CD14-positive monocyte (primary cell): ENCODE data around the gene WWOX. TPM values are rescaled to one million over a fixed set of nuclear protein-coding genes. Genes with fewer than 3 reads are reported as not detected.

Source experiments
- DNase-seq, 3 donors: peaks; one replicate each; pipeline ENCODE4 v3.0.0-alpha.2; 2011 to 2022
- H2AFZ ChIP-seq: 2 replicates; pipeline ENCODE4 v1.6.0; 2012; ENCODE audit warnings: mild to moderate bottlenecking, low read depth, low read length, inconsistent platforms; ENCODE audit not compliant: insufficient read depth, poor library complexity, severe bottlenecking
- H3K27ac ChIP-seq, 2 donors: 1 replicate in 1 of 2; 2 replicates in 1 of 2; pipeline ENCODE4 v1.5.1; 2012 to 2013; ENCODE audit warnings: low read length in 2 of 2, control low read depth in 1 of 2, inconsistent platforms in 1 of 2, low read depth in 1 of 2, mild to moderate bottlenecking in 1 of 2
- H3K27me3 ChIP-seq, 2 donors: one replicate each; pipeline versions ENCODE4 v1.6.0 to v1.6.1; 2011 to 2013; ENCODE audit warnings: low read length in 2 of 2; ENCODE audit not compliant: control insufficient read depth in 2 of 2, insufficient read depth in 2 of 2
- H3K36me3 ChIP-seq, 2 donors: replicated peaks in 1 of 2; 1 replicate in 1 of 2; 2 replicates in 1 of 2; pipeline versions ENCODE4 v1.5.1 to v1.6.1; 2012 to 2013; ENCODE audit warnings: low read length in 2 of 2, control low read depth in 1 of 2, inconsistent platforms in 1 of 2, mild to moderate bottlenecking in 1 of 2; ENCODE audit not compliant: insufficient read depth in 2 of 2, control insufficient read depth in 1 of 2
- H3K4me1 ChIP-seq, 2 donors: 1 replicate in 1 of 2; 2 replicates in 1 of 2; pipeline versions ENCODE4 v1.5.1 to v1.6.1; 2012 to 2013; ENCODE audit warnings: low read length in 2 of 2, control low read depth in 1 of 2, inconsistent platforms in 1 of 2, mild to moderate bottlenecking in 1 of 2, moderate library complexity in 1 of 2; ENCODE audit not compliant: insufficient read depth in 2 of 2, control insufficient read depth in 1 of 2
- H3K4me2 ChIP-seq: replicated peaks from 2 replicates; pipeline ENCODE3; 2012; ENCODE audit warnings: low read length, moderate library complexity, mild to moderate bottlenecking; ENCODE audit not compliant: poor library complexity, severe bottlenecking; ENCODE audit errors: extremely low read depth
- H3K4me3 ChIP-seq, 3 experiments: fragments of 200-600 bp in 1 of 3; sonication (generic) in 1 of 3; replicated peaks in 1 of 3; 1 replicate in 2 of 3; 2 replicates in 1 of 3; pipeline ENCODE4 v1.5.1; 2011 to 2013; ENCODE audit warnings: low read length in 3 of 3, mild to moderate bottlenecking in 3 of 3, control low read depth in 2 of 3, low read depth in 2 of 3, inconsistent platforms in 1 of 3, moderate library complexity in 1 of 3
- H3K79me2 ChIP-seq: 2 replicates; pipeline ENCODE4 v1.6.0; 2012; ENCODE audit warnings: mild to moderate bottlenecking, control low read depth, inconsistent platforms, low read length, moderate library complexity; ENCODE audit not compliant: insufficient read depth
- H3K9ac ChIP-seq: 2 replicates; pipeline ENCODE4 v1.6.0; 2017; ENCODE audit warnings: low read length, mild to moderate bottlenecking; ENCODE audit not compliant: insufficient read depth, poor library complexity, severe bottlenecking
- H3K9me3 ChIP-seq, 2 donors: replicated peaks in 1 of 2; 1 replicate in 1 of 2; 2 replicates in 1 of 2; pipeline versions ENCODE4 v1.5.1 to v1.6.1; 2012 to 2013; ENCODE audit warnings: low read length in 2 of 2, control low read depth in 1 of 2; ENCODE audit not compliant: control insufficient read depth in 1 of 2, insufficient read depth in 1 of 2
- H4K20me1 ChIP-seq: 2 replicates; pipeline ENCODE4 v1.6.0; 2012; ENCODE audit warnings: mild to moderate bottlenecking, low read length, control low read depth, moderate library complexity; ENCODE audit not compliant: insufficient read depth
- H3K27ac Mint-ChIP-seq, 7 donors: one replicate each; pipeline ENCODE4 v1.8.0; 2020; ENCODE audit warnings: mild to moderate bottlenecking in 7 of 7, mixed read lengths in 7 of 7, moderate library complexity in 6 of 7, inconsistent platforms in 2 of 7
- H3K27me3 Mint-ChIP-seq, 3 donors: one replicate each; pipeline ENCODE4 v1.8.0; 2021 to 2022; ENCODE audit warnings: low read depth in 3 of 3, mild to moderate bottlenecking in 3 of 3, mixed read lengths in 3 of 3, moderate library complexity in 3 of 3, inconsistent platforms in 1 of 3
- H3K36me3 Mint-ChIP-seq, 2 donors: one replicate each; pipeline ENCODE4 v1.8.0; 2020; ENCODE audit warnings: mixed read lengths in 2 of 2, inconsistent platforms in 1 of 2, mild to moderate bottlenecking in 1 of 2
- H3K4me1 Mint-ChIP-seq: one replicate; pipeline ENCODE4 v1.8.0; 2020; ENCODE audit warnings: mild to moderate bottlenecking, mixed read lengths
- H3K4me3 Mint-ChIP-seq, 2 donors: one replicate each; pipeline ENCODE4 v1.8.0; 2020; ENCODE audit warnings: mild to moderate bottlenecking in 2 of 2, mixed read lengths in 2 of 2, moderate library complexity in 1 of 2
- H3K9me3 Mint-ChIP-seq, 7 donors: one replicate each; pipeline ENCODE4 v1.8.0; 2020 to 2022; ENCODE audit warnings: mixed read lengths in 7 of 7, mild to moderate bottlenecking in 6 of 7, moderate library complexity in 6 of 7, inconsistent platforms in 2 of 7
- CTCF ChIP-seq: fragments of 200-600 bp; IDR thresholded peaks from one replicate; pipeline ENCODE4 v1.8.0; 2022; ENCODE audit warnings: antibody characterized with exemption, mild to moderate bottlenecking
- WGBS: methylation state at CpG from one replicate; pipeline ENCODE4 v1.1.5; 2013; ENCODE audit warnings: missing lambda C conversion rate; ENCODE audit not compliant: insufficient coverage; 5-methylcytosine and 5-hydroxymethylcytosine counted together
- intact Hi-C, 2 donors: fragments of 100-400 bp; cut with micrococcal nuclease; formaldehyde crosslinking; loops; one replicate each; pipeline versions ENCODE4 v1.15.0 to v1.15.1; 2023
- polyA plus RNA-seq, 3 donors: library from polyadenylated mRNA; depleted of rRNA in 1 of 3; unstranded in 2 of 3; stranded (reverse) in 1 of 3; fragments of 300-500 nt in 2 of 3; fragments of >200 nt in 1 of 3; fragmentation: Illumina TruSeq in 2 of 3; gene quantifications; 1 replicate in 2 of 3; 2 replicates in 1 of 3; pipeline ENCODE4 v1.2.3, GENCODE V29; 2012 to 2021

The WWOX gene
- polyA plus RNA-seq, 3 donors = 4.0 to 7.0 (median 6.3) TPM

- H3K4me1 ChIP-seq = peaks cover 0 to 2% of the 10 kb centered on the region in 2 donors
- H3K4me3 ChIP-seq = no peak overlapping the region
- Mint-ChIP-seq H3K4me1 (peaks cover under 1% of the 10 kb centered on the region), H3K36me3 (peaks cover 7 to 15% of the 10 kb centered on the region in 2 donors), H3K4me3 (no peak overlapping the region), H3K27ac (no peak overlapping the region), H3K9me3 (no peaks in the 10 kb centered on the region), H3K27me3 (peaks cover 0 to 1% (median 0%) of the 10 kb centered on the region in 3 donors)
- no peak overlapping the region for H3K27ac ChIP-seq
- peaks cover under 1 to 1% of the 10 kb centered on the region in 2 donors for H3K36me3 ChIP-seq
- H3K9ac ChIP-seq = no peak overlapping the region
- WGBS = 100% methylated on average over 1 of the region's 4 CpGs
- H3K4me2 ChIP-seq = no peak overlapping the region
- no peak for TF ChIP-seq CTCF
- intact Hi-C loops = loop anchor here in 1 of 2 donors (10.0 kb wide), 1 partner anchor 1499 kb away; the partner anchor contains the start of gene MAF
- no peaks in the 10 kb centered on the region for H3K27me3 ChIP-seq
- no peak for DNase-seq
- no peak overlapping the region for H2AFZ ChIP-seq
- H3K9me3 ChIP-seq = no peaks in the 10 kb centered on the region
- H3K79me2 ChIP-seq = no peaks in the 10 kb centered on the region
- no peaks in the 10 kb centered on the region for H4K20me1 ChIP-seq
These were observed 6.1 kb downstream of the WWOX start for GRCh38 chr16:78105517-78105916.

- Mint-ChIP-seq H3K36me3 (peaks cover 10 to 20% of the 10 kb centered on the region in 2 donors), H3K9me3 (no peaks in the 10 kb centered on the region), H3K4me3 (no peak overlapping the region), H3K27ac (no peak overlapping the region), H3K27me3 (peaks cover 0 to 1% (median 0%) of the 10 kb centered on the region in 3 donors), H3K4me1 (no peaks in the 10 kb centered on the region)
- H3K36me3 ChIP-seq = peaks cover 3 to 4% of the 10 kb centered on the region in 2 donors
- H3K4me2 ChIP-seq = no peak overlapping the region
- H3K27me3 ChIP-seq = no peaks in the 10 kb centered on the region
- H3K9me3 ChIP-seq = no peaks in the 10 kb centered on the region
- H3K4me1 ChIP-seq = no peaks in the 10 kb centered on the region
- intact Hi-C loops = loop anchor here in 1 of 2 donors (10.0 kb wide), 1 partner anchor 1498 kb away; the partner anchor contains the start of gene MAF
- DNase-seq = no peak
- H3K27ac ChIP-seq = no peak overlapping the region
- H3K79me2 ChIP-seq = no peaks in the 10 kb centered on the region
- TF ChIP-seq CTCF = no peak
- no peaks in the 10 kb centered on the region for H4K20me1 ChIP-seq
- WGBS = 95% methylated on average over 7 of the region's 8 CpGs
- no peak overlapping the region for H2AFZ ChIP-seq
- H3K4me3 ChIP-seq = no peak overlapping the region
- H3K9ac ChIP-seq = no peak overlapping the region
These were observed 7.2 kb downstream of the WWOX start for GRCh38 chr16:78106686-78107085.
